Myocyte (in vitro differentiated cells): ENCODE results near the gene THOC1. TPM values are rescaled to one million over a fixed set of nuclear protein-coding genes. Genes with fewer than 3 reads are reported as not detected.
"Not testable (repeated sequence)": the region's sequence is repeated elsewhere in the genome, so short reads cannot be mapped to it uniquely, and the experiment has no call there.

Experiments
- DNase-seq: peaks from one replicate; pipeline ENCODE4 v3.0.0-alpha.2; 2012; ENCODE audit warnings: low read depth
- polyA plus RNA-seq: library from polyadenylated mRNA; unstranded; fragments of >200 nt; gene quantifications from one replicate; pipeline ENCODE4 v1.2.1, GENCODE V29; 2012; ENCODE audit warnings: missing spikeins
- total RNA-seq: library from RNA; depleted of rRNA; stranded (reverse); fragments of >200 nt; gene quantifications from 2 replicates; pipeline ENCODE4 v1.2.3, GENCODE V29; 2014

THOC1 gene
- 34.8 and 36.4 TPM in 2 replicates for total RNA-seq
- 13.9 TPM for polyA plus RNA-seq

DNA sequence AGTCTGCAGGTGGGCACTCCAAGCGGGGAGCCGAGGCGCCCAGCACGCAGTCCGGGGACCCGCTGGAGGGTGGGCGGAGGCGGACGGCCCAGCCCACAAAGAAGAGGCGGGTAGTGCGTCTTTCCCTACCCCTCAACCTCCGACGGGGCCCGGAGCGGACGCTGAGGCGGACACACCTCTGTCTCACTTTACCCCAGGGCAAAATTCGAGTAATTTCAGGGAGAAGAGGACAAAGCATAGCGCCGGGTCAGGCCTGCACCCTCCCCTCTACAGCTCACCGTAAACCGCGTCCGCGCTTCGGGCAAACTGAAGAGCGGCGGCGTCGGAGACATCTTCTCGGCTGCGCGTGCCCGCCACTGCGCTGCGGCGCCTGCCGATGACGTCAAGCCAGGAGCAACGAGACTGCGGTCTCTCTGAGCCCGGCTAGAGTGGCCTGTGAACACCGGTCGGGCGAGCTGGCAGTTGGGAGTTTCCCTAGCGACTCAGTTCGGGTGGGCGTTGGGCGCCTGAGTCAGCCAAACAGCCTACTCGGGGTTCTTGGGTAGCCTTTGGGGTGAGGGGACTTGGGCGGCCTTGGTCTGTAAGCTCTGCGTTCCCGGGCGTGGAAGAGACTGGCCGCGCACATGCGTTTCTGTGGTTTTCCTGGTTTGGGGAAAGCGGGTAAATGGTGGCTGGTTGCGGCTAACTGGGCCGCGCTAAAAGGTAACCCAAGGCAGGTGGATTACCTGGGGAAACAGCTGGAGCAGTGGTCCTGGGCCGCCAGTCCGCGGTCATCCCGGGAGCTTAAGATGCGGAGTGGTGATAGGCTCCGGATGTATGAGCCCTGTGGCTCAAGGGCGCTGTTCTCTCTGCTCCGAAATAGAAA is at the start of gene THOC1:
TSS of gene THOC1 (minus strand) at position 360 of the 865 bp plus-strand sequence. CDS start at position 332, 28 bp downstream.
- peak; percentile 93 for DNase-seq

- DNase-seq, result no peak
Observed at GRCh38 chr18:317618-318017, 49.8 kb upstream of the THOC1 start.

DNA sequence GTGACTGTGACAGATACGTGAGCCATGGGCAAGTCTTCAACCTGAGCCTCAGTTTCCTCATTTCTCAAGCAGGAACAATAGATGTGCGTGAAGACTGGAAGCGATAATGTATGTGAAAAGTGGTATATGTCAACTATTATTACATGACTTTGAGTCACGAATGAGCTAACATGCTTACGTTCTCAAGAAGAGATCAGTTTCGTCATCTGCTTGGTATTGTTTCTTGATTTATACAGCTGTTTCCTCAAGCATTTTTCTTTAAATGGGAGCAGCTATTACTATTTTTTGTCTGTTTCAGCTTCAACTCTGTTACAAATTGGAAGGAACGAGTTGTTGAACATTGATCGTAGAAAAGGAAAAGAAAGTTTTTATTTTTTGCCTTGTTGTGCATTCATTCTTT is 48.5 kb upstream of the THOC1 start:
- no peak for DNase-seq

DNA sequence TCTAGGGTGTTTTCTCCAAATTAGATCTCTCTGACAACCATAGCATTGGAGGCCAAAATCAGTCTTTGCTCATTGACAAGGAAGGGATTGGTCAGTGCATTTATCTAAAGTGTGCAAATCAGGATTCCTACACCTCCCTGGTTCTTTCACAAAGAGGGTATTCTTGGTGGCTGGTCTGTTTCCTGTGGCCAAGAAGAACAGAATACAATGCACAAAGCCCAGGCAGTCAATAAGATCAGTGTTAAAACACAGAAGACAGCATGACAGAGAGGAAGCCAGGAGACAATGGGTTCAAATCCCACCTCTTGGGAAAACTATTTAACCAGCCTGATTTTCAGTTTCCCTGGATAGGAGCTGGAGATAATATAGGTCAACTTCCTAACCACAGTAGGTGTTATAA is 46.1 kb upstream of the THOC1 start:
- DNase-seq, result no peak

GRCh38 chr18:312415-312814 is 44.6 kb upstream of the THOC1 start:
- no peak for DNase-seq

- DNase-seq, result no peak
Observed at GRCh38 chr18:310042-310441, 42.2 kb upstream of the THOC1 start.

- not testable (repeated sequence) for DNase-seq
Observed at GRCh38 chr18:308086-308485, 40.2 kb upstream of the THOC1 start.

DNA sequence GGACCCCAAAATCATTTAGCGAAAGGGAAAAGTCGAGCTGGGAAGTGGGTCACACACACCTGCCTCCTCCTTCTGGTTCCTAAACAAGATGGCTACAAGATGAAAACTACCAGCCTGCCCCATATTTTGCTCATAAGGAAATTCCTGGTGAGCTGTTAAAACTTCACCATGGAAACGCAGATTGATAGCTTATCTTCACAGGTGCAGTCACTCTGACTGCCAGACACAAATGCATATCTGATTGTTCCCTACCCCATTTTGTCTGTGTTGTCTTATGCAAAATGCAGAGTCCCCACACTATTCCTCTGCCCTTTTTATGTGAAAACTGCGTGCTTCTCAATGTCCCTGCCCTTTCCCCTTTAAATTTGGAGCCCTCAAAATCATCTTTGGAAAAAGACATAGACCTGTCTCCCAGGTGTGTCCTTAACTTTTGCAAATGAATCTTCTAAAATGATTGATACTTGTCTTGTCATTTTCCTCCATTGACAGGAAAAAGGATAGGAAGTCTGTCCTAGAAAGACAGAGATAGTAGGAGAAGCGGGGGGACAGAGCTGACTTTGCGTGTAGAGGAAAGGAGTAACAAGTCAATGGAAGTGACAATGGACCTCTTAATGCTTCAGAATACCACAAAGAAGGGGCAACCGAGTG is 38.9 kb upstream of the THOC1 start:
- no peak for DNase-seq

DNA sequence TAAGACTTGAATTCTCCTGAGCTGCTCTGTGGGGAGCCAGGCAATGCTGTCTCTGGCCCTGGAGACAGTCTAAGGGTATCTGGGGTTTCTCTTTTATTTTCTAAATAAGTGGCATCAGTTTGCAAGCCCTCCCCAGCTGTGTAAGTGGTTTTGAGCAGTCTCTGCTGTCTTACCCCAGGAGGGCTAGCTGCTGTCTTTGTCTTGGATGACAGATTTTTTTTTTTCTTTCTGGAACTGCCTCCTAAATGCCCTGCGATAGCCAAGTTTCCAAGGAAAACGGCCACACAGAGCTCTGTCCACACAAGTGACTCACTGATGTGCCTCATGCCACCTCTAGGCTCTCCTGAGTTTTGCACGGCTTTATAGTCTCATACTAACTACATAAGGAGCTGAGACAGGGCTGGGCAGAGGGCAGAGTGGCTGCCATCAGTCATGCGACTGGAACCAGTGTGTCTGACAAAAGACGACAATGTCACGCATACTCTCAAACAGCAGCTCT is 37.2 kb upstream of the THOC1 start:
- DNase-seq, result peak; percentile 24

DNA sequence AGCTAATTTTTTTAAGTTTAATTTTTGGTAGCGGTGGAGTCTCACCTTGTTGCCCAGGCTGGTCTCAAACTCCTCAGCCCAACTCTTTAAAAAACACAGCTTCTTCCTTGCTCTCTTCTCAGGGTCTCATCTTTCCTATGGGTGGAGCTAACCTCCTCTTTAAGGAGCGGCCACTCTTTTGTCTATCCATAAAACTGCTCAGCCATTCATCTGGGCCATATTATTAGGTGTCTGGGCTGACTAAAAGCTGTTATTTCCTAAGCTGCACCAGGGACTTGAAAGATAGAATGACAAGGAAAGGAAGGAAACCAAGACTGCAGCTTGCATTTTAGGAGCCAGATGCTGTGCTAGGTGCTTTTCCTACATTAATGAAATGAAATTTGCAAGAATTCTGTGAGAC is 35.8 kb upstream of the THOC1 start:
- no peak for DNase-seq

GRCh38 chr18:303011-303410 is 35.2 kb upstream of the THOC1 start:
- no peak for DNase-seq

DNA sequence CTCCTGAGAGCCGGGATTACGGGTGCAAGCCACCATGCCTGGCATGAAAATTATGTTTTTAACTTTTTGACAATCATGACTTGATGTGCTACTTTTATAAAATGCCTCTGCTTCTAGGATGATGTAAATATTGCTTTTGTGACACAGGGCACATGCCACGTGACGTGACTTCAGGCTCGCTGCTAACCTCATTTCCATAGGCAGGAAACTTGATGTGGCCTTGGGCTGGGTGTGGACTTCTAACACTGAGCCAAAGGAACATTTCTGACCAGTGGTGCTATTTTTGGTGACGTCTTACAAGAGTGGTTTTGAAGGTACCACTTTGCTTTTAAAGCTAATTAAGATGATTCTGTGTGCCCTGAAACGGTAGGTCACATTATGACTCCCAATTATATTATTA is 34.2 kb upstream of the THOC1 start:
- no peak for DNase-seq

DNA sequence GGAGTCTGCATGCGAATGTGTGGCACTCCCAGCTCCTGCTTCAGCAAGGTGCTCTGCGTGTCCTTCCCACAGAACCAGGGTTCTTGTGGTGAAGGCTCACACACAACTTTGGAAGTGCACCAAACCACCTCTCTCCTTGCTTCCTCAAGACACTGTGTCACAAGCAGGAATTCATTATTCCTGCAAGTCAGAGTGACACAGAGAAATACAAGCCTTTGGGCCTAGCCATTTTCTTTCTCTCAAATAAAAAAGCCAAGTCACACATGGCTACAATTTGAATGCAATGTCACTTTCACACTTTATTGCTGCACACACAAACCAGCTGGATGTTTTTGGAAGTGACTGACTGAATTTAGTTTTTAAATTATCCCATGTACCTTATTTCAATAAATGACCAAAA is 30.1 kb upstream of the THOC1 start:
- DNase-seq, result peak; percentile 15

DNA sequence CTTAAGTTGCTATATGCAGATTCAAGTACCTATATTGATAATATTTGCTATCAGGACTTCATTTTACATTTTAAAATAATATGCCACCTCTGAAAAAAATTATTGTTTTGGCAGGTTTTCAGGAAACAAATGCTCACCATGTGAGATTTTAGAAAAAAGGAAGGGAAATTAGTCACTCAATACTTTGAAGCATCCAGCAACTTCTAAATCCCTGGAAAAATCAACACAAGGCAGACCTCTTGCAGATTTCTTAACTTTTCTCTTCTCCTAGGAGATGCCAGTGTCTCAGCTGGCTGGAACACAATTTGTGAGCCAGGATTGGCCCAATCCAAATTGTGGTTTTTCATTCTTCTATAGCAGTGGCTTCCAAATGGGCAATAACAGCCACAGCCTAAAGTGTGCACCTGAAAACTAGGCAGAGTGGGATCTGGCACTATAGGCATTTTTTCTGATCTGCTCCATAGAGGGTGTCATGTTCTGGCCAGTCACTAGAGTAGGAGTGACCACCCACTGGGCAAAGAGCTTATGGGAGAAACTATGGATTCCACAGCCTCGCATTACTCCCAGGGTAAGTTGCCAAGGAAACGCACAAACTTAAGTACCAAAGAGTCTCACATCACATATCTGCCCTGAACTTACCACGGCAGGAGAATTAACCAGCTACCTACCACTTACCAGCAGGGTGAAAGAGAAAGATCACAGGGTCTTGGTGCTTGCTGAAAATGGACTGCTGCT is 28.1 kb upstream of the THOC1 start:
- DNase-seq, result peak; percentile 26

DNA sequence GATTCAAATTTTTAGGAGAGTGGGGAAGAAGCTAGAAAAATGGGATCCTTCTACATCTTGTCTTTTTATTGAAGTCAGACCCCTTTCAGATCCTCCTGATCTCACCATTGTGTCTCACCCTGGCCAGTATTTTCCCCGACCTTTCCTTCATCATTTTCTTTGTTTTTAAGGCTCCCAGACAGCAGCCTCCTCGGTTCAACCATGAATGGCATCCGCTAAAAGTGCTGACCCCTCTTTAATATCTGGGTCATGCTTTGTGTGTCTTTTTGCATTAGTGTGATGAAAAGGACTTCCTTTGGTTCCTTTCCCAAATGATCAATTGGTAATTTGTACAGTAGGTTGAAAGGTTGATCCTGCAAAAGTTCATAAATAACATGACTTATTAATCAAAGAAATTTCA is 26.7 kb upstream of the THOC1 start:
- DNase-seq, result no peak

DNA sequence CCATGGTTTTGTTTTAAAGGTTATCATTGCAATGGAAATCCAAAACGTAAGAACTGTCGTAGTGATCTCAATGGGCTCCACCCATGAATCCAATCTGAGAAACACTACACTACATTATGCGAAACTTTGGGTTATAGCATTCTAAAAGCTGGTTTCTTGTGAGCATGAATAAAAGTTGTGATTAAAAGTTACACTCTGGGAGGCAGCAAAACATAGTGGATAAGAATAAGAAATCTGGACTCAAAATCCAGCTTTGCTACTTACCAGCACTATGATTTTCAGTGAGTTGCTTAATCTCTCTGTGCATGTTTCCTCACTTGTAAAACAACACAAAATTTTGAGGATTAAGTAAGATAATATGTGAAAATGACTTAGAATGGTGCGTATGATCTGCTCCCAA is 25.7 kb upstream of the THOC1 start:
- DNase-seq, result peak; percentile 16

GRCh38 chr18:292271-292670 is 24.4 kb upstream of the THOC1 start:
- DNase-seq, result peak; percentile 7

- not testable (repeated sequence) for DNase-seq
Observed at GRCh38 chr18:289970-290369, 22.1 kb upstream of the THOC1 start.

DNA sequence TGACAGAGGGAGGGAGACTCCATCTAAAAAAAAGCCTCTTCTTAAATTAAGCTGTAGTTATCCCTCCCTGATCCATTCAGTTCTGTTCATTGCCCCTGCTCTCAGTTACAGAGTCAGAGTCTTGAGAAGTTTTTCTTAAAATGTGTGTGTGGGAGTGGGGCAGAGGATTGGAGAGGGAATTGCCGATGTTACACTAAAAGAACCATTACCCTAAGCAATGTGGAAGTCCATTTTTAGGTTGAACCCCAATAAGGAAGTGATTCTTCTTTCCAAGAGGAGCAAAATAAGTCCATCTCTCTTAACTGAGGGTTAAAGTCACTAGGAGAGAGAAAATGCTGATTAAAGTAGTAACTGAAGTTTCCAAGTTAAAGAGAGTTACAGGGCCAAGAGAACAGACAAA is 21.2 kb upstream of the THOC1 start:
- no peak for DNase-seq

GRCh38 chr18:286515-287310 is 18.9 kb upstream of the THOC1 start:
- DNase-seq, result peak; percentile 51

- DNase-seq, result no peak
Observed at GRCh38 chr18:285817-286216, 18.0 kb upstream of the THOC1 start.
